Measurements from ENCODE around the gene SPRY4. TPM values are rescaled to one million over a fixed set of nuclear protein-coding genes. Genes with fewer than 3 reads are reported as not detected.

The SPRY4 gene
- total and polyA plus RNA-seq, 4 donors, result 16.7 to 33.9 (median 23.2) TPM

GRCh38 chr5:142319560-142320429 is 5.0 kb downstream of the SPRY4 start:
- H3K4me3 ChIP-seq, result no peak overlapping the region
- WGBS, 2 donors, result 44 to 62% methylated on average over 7 of the region's 7 CpGs
- H3K27me3 ChIP-seq (ENCODE audit: control insufficient read depth in 3 of 3, insufficient read depth in 3 of 3, low read length in 2 of 3), result no peaks in the 10 kb centered on the region
- ATAC-seq (ENCODE audit: insufficient read depth, low FRiP score) (no peak), DNase-seq (no peak)
- peak overlapping the region; percentile 43 to 66 for H3K27ac ChIP-seq (ENCODE audit: low read depth in 1 of 2, low read length in 1 of 2)
- no peak for TF ChIP-seq CTCF (IDR thresholded peaks at IDR 0.05; ENCODE audit: control extremely low read depth, extremely low read depth)
- peaks cover 15 to 77% (median 35%) of the 10 kb centered on the region in 5 donors for H3K4me1 ChIP-seq (ENCODE audit: control insufficient read depth in 5 of 5, insufficient read depth in 5 of 5, low read length in 5 of 5)
- peak overlapping the region in 1 of 2 donors; percentile 8 for H3K9ac ChIP-seq (ENCODE audit: insufficient read depth in 1 of 2, low read length in 2 of 2)
- H3K36me3 ChIP-seq (ENCODE audit: control insufficient read depth in 4 of 4, insufficient read depth in 4 of 4, low read length in 4 of 4), result peaks cover 0 to 7% (median 0%) of the 10 kb centered on the region in 4 donors
- no peaks in the 10 kb centered on the region for H3K9me3 ChIP-seq (ENCODE audit: control insufficient read depth in 4 of 4, insufficient read depth in 3 of 4, low read length in 3 of 4)

GRCh38 chr5:142319105-142319504 is 5.7 kb downstream of the SPRY4 start:
- Histone ChIP-seq H3K36me3 (ENCODE audit: control insufficient read depth in 4 of 4, insufficient read depth in 4 of 4, low read length in 4 of 4) (peaks cover 0 to 14% (median 2%) of the 10 kb centered on the region in 4 donors), H3K9me3 (ENCODE audit: control insufficient read depth in 4 of 4, insufficient read depth in 3 of 4, low read length in 3 of 4) (no peaks in the 10 kb centered on the region), H3K27ac (ENCODE audit: low read depth in 1 of 2, low read length in 1 of 2) (peak overlapping the region in 1 of 2 donors; percentile 43), H3K4me3 (no peak overlapping the region), H3K9ac (ENCODE audit: insufficient read depth in 1 of 2, low read length in 2 of 2) (no peak overlapping the region), H3K27me3 (ENCODE audit: control insufficient read depth in 3 of 3, insufficient read depth in 3 of 3, low read length in 2 of 3) (no peaks in the 10 kb centered on the region), H3K4me1 (ENCODE audit: control insufficient read depth in 5 of 5, insufficient read depth in 5 of 5, low read length in 5 of 5) (peaks cover 22 to 83% (median 35%) of the 10 kb centered on the region in 5 donors)
- DNase-seq (peak in 1 of 3 donors; percentile 59), ATAC-seq (ENCODE audit: insufficient read depth, low FRiP score) (no peak)
- 40 to 59% methylated on average over 2 of the region's 2 CpGs for WGBS, 2 donors
- TF ChIP-seq CTCF (IDR thresholded peaks at IDR 0.05; ENCODE audit: control extremely low read depth, extremely low read depth), result no peak

GRCh38 chr5:142317753-142318152 is 7.1 kb downstream of the SPRY4 start:
- Histone ChIP-seq H3K9me3 (ENCODE audit: control insufficient read depth in 4 of 4, insufficient read depth in 3 of 4, low read length in 3 of 4) (no peaks in the 10 kb centered on the region), H3K36me3 (ENCODE audit: control insufficient read depth in 4 of 4, insufficient read depth in 4 of 4, low read length in 4 of 4) (peaks cover 0 to 17% (median 11%) of the 10 kb centered on the region in 4 donors), H3K4me3 (no peak overlapping the region), H3K27ac (ENCODE audit: low read depth in 1 of 2, low read length in 1 of 2) (peak overlapping the region in 1 of 2 donors; percentile 60), H3K9ac (ENCODE audit: insufficient read depth in 1 of 2, low read length in 2 of 2) (peak overlapping the region in 1 of 2 donors; percentile 17), H3K4me1 (ENCODE audit: control insufficient read depth in 5 of 5, insufficient read depth in 5 of 5, low read length in 5 of 5) (peaks cover 26 to 78% (median 40%) of the 10 kb centered on the region in 5 donors), H3K27me3 (ENCODE audit: control insufficient read depth in 3 of 3, insufficient read depth in 3 of 3, low read length in 2 of 3) (no peaks in the 10 kb centered on the region)
- ATAC-seq (ENCODE audit: insufficient read depth, low FRiP score) (no peak), DNase-seq (peak; percentile 56 to 68 (median 67))
- no peak for TF ChIP-seq CTCF (IDR thresholded peaks at IDR 0.05; ENCODE audit: control extremely low read depth, extremely low read depth)
- 60 to 63% methylated on average over 5 of the region's 5 CpGs for WGBS, 2 donors
